ENCODE results near the gene CYYR1.

- TF ChIP-seq POLR2A (IDR thresholded peaks at IDR 0.05) (no peak), CTCF (IDR thresholded peaks at IDR 0.05) (no peak), POLR2AphosphoS5 (IDR thresholded peaks at IDR 0.05) (no peak)
These were observed 139.7 kb downstream of the CYYR1 start for GRCh38 chr21:26433386-26433785.

Measured in suprapubic skin (tissue), 4 donors.